Measurements from ENCODE around the gene JMJD8.
A peak's percentile ranks its signal among the peaks of the same experiment; 100 is the strongest.

The JMJD8 gene

GRCh38 chr16:632486-633335, 51.4 kb downstream of the JMJD8 start:
- H3K4me3 ChIP-seq (replicated peaks; ENCODE audit: insufficient read depth, low read length), result no peak overlapping the region
- no peak for DNase-seq (ENCODE audit: low read depth in 1 of 2, low spot score in 1 of 2)
- no peak overlapping the region for H3K27ac ChIP-seq (replicated peaks)
- TF ChIP-seq CTCF (IDR thresholded peaks at IDR 0.05; ENCODE audit: insufficient read depth, low read length) (no peak), POLR2AphosphoS5 (IDR thresholded peaks at IDR 0.05; ENCODE audit: low read depth) (peak; percentile 57)
- no peaks in the 10 kb centered on the region for H3K27me3 ChIP-seq (ENCODE audit: insufficient read depth, poor library complexity, severe bottlenecking)

- Histone ChIP-seq H3K27ac (replicated peaks) (no peak overlapping the region), H3K27me3 (ENCODE audit: insufficient read depth, poor library complexity, severe bottlenecking) (no peaks in the 10 kb centered on the region), H3K4me3 (replicated peaks; ENCODE audit: insufficient read depth, low read length) (no peak overlapping the region)
- TF ChIP-seq GABPA (IDR thresholded peaks at IDR 0.05; ENCODE audit: low read depth), result no peak
- TF ChIP-seq CTCF (IDR thresholded peaks at IDR 0.05; ENCODE audit: insufficient read depth, low read length), result no peak
- no peak for TF ChIP-seq SPI1 (IDR thresholded peaks at IDR 0.05; ENCODE audit: borderline replicate concordance, low read depth)
- no peak for TF ChIP-seq POLR2AphosphoS5 (IDR thresholded peaks at IDR 0.05; ENCODE audit: low read depth)
- TF ChIP-seq, protein P1, sequence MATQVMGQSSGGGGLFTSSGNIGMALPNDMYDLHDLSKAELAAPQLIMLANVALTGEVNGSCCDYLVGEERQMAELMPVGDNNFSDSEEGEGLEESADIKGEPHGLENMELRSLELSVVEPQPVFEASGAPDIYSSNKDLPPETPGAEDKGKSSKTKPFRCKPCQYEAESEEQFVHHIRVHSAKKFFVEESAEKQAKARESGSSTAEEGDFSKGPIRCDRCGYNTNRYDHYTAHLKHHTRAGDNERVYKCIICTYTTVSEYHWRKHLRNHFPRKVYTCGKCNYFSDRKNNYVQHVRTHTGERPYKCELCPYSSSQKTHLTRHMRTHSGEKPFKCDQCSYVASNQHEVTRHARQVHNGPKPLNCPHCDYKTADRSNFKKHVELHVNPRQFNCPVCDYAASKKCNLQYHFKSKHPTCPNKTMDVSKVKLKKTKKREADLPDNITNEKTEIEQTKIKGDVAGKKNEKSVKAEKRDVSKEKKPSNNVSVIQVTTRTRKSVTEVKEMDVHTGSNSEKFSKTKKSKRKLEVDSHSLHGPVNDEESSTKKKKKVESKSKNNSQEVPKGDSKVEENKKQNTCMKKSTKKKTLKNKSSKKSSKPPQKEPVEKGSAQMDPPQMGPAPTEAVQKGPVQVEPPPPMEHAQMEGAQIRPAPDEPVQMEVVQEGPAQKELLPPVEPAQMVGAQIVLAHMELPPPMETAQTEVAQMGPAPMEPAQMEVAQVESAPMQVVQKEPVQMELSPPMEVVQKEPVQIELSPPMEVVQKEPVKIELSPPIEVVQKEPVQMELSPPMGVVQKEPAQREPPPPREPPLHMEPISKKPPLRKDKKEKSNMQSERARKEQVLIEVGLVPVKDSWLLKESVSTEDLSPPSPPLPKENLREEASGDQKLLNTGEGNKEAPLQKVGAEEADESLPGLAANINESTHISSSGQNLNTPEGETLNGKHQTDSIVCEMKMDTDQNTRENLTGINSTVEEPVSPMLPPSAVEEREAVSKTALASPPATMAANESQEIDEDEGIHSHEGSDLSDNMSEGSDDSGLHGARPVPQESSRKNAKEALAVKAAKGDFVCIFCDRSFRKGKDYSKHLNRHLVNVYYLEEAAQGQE (IDR thresholded peaks at IDR 0.05; ENCODE audit: insufficient replicate concordance, low read depth), result no peak
- no peak for DNase-seq (ENCODE audit: low read depth in 1 of 2, low spot score in 1 of 2)
These were observed 52.3 kb downstream of the JMJD8 start for GRCh38 chr16:631808-632358.
